Measurements from ENCODE around the gene RYR2. TPM values are rescaled to one million over a fixed set of nuclear protein-coding genes. Genes with fewer than 3 reads are reported as not detected.

The RYR2 gene
- total RNA-seq, 1 donor from 2014 or later: 0.90 TPM

GRCh38 chr1:237877631-237878030, 835.6 kb downstream of the RYR2 start:
- H3K27me3 Mint-ChIP-seq (ENCODE audit: insufficient read depth, low read depth): peaks cover 4% of the 10 kb centered on the region
- peaks cover 12% of the 10 kb centered on the region for H3F3A ChIP-seq (ENCODE audit: low read depth)
- H2AFZ ChIP-seq (replicated peaks): no peak overlapping the region
- H3K9ac ChIP-seq: no peak overlapping the region
- H3K4me2 ChIP-seq: peak overlapping the region; percentile 8
- H3K27ac ChIP-seq: peak overlapping the region; percentile 75
- H3K4me1 Mint-ChIP-seq: peaks cover 30% of the 10 kb centered on the region
- H3K4me3 ChIP-seq: no peak overlapping the region
- no peak overlapping the region for H3K4me3 Mint-ChIP-seq
- H3K36me3 ChIP-seq: no peaks in the 10 kb centered on the region
- peaks cover 2% of the 10 kb centered on the region for H3K9me3 Mint-ChIP-seq
- no peaks in the 10 kb centered on the region for H3K79me2 ChIP-seq (ENCODE audit: low read depth)
- no peaks in the 10 kb centered on the region for H3K9me3 ChIP-seq (ENCODE audit: low read depth)
- H3K27ac Mint-ChIP-seq: peak overlapping the region; percentile 47
- no peaks in the 10 kb centered on the region for H3K27me3 ChIP-seq
- DNase-seq (ENCODE audit: low spot score): peak; percentile 69
- peaks cover 11% of the 10 kb centered on the region for H3K4me1 ChIP-seq
- H3K36me3 Mint-ChIP-seq: no peaks in the 10 kb centered on the region
- TF ChIP-seq EZH2 (IDR thresholded peaks at IDR 0.05): no peak
- TF ChIP-seq, protein P1, sequence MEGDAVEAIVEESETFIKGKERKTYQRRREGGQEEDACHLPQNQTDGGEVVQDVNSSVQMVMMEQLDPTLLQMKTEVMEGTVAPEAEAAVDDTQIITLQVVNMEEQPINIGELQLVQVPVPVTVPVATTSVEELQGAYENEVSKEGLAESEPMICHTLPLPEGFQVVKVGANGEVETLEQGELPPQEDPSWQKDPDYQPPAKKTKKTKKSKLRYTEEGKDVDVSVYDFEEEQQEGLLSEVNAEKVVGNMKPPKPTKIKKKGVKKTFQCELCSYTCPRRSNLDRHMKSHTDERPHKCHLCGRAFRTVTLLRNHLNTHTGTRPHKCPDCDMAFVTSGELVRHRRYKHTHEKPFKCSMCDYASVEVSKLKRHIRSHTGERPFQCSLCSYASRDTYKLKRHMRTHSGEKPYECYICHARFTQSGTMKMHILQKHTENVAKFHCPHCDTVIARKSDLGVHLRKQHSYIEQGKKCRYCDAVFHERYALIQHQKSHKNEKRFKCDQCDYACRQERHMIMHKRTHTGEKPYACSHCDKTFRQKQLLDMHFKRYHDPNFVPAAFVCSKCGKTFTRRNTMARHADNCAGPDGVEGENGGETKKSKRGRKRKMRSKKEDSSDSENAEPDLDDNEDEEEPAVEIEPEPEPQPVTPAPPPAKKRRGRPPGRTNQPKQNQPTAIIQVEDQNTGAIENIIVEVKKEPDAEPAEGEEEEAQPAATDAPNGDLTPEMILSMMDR (IDR thresholded peaks at IDR 0.05): peak; percentile 34
- H4K20me1 ChIP-seq (ENCODE audit: low read depth): no peaks in the 10 kb centered on the region

DNA sequence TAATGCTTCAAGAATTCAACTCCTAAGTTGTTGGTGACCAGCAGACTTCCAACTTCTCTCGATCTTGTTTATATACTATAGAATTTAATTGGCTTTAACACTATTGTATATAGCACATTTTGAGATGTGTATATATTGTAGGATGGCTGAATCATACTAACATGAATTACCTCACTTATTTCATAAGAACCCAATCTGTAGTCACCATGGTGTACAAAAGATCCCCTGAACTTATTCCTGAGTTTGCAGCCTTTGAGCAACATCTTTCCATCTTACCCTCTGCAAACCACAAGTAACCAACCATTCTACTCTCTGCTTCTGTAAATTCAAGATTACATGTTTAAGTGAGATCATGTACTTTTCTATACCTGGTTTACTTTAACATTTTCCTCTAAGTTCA, 836.4 kb downstream of the RYR2 start:
- no peak overlapping the region for H3K4me3 ChIP-seq
- Mint-ChIP-seq H3K27ac (peak overlapping the region; percentile 10), H3K4me3 (no peak overlapping the region), H3K27me3 (ENCODE audit: insufficient read depth, low read depth) (peaks cover 4% of the 10 kb centered on the region), H3K9me3 (peaks cover 4% of the 10 kb centered on the region), H3K36me3 (no peaks in the 10 kb centered on the region), H3K4me1 (peaks cover 24% of the 10 kb centered on the region)
- no peak for TF ChIP-seq EZH2phosphoT487 (IDR thresholded peaks at IDR 0.05)
- TF ChIP-seq EZH2 (IDR thresholded peaks at IDR 0.05): no peak
- TF ChIP-seq, protein P1 (IDR thresholded peaks at IDR 0.05): no peak
- H3K9ac ChIP-seq: no peak overlapping the region
- H4K20me1 ChIP-seq (ENCODE audit: low read depth): no peaks in the 10 kb centered on the region
- DNase-seq (ENCODE audit: low spot score): no peak
- peak overlapping the region; percentile 75 for H3K27ac ChIP-seq
- H3F3A ChIP-seq (ENCODE audit: low read depth): peaks cover 12% of the 10 kb centered on the region
- no peaks in the 10 kb centered on the region for H3K36me3 ChIP-seq
- no peaks in the 10 kb centered on the region for H3K79me2 ChIP-seq (ENCODE audit: low read depth)
- H3K4me2 ChIP-seq: no peak overlapping the region
- no peaks in the 10 kb centered on the region for H3K9me3 ChIP-seq (ENCODE audit: low read depth)
- H3K4me1 ChIP-seq: peaks cover 11% of the 10 kb centered on the region
- no peaks in the 10 kb centered on the region for H3K27me3 ChIP-seq
- no peak overlapping the region for H2AFZ ChIP-seq (replicated peaks)

DNA sequence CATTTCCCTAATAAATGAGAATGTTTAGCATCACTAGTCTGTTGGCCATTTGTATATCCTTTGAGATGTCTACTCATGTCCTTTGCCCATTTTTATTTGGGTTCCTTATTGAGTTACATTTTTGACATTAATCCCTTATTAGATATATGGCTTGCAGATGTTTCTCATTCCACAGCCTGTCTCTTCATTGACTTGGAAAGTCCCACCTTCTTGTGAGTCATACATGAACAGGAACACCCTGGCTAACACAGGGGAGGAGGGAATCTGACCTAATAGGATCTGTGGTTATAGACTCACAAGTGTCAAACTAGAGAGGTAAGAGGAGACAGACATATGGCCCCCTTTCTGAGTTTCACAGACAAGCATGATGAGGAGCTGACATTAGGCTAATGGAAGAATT, 837.2 kb downstream of the RYR2 start:
- Histone ChIP-seq H3K36me3 (no peaks in the 10 kb centered on the region), H2AFZ (replicated peaks) (no peak overlapping the region), H3K4me1 (peaks cover 11% of the 10 kb centered on the region), H3K27me3 (no peaks in the 10 kb centered on the region), H3K79me2 (ENCODE audit: low read depth) (no peaks in the 10 kb centered on the region), H3K27ac (no peak overlapping the region), H3K4me3 (no peak overlapping the region), H3K4me2 (no peak overlapping the region), H3K9ac (no peak overlapping the region), H3K9me3 (ENCODE audit: low read depth) (no peaks in the 10 kb centered on the region), H4K20me1 (ENCODE audit: low read depth) (no peaks in the 10 kb centered on the region), H3F3A (ENCODE audit: low read depth) (peaks cover 12% of the 10 kb centered on the region)
- Mint-ChIP-seq H3K4me3 (no peak overlapping the region), H3K36me3 (no peaks in the 10 kb centered on the region), H3K9me3 (peaks cover 4% of the 10 kb centered on the region), H3K27me3 (ENCODE audit: insufficient read depth, low read depth) (peaks cover 4% of the 10 kb centered on the region), H3K4me1 (peaks cover 16% of the 10 kb centered on the region), H3K27ac (no peak overlapping the region)
- TF ChIP-seq EZH2 (IDR thresholded peaks at IDR 0.05) (no peak), EZH2phosphoT487 (IDR thresholded peaks at IDR 0.05) (no peak)
- TF ChIP-seq, protein P1 (IDR thresholded peaks at IDR 0.05): no peak
- no peak for DNase-seq (ENCODE audit: low spot score)

Small RNA genes within 50 kb of the gene (microRNA-seq; reads per million reads assigned to microRNA genes)
- gene MIR4428: not detected

Small RNA genes within 50 kb of the gene (small RNA-seq; reads per million reads assigned to genes)
- gene MIR4428 (not detected), gene RF00402 (not detected)

Other genes starting within 250 kb of the RYR2 start
- gene MTR, start 246.9 kb upstream of the RYR2 start, total RNA-seq (ENCODE audit: low replicate concordance): 19.7 and 27.3 TPM in 2 replicates
- not detected in 2 replicates for gene MT1HL1, start 37.7 kb upstream of the RYR2 start, total RNA-seq (ENCODE audit: low replicate concordance)